TTC549 (cell line): ENCODE data around the gene OASL.
"Not testable (repeated sequence)": the region's sequence is repeated elsewhere in the genome, so short reads cannot be mapped to it uniquely, and the experiment has no call there.

Source experiments
- FAIRE-seq: peaks from 2 replicates; lab custom pipeline; 2012; peaks lifted over from hg19 to GRCh38; lab: Jason Lieb, UNC

Gene OASL

DNA sequence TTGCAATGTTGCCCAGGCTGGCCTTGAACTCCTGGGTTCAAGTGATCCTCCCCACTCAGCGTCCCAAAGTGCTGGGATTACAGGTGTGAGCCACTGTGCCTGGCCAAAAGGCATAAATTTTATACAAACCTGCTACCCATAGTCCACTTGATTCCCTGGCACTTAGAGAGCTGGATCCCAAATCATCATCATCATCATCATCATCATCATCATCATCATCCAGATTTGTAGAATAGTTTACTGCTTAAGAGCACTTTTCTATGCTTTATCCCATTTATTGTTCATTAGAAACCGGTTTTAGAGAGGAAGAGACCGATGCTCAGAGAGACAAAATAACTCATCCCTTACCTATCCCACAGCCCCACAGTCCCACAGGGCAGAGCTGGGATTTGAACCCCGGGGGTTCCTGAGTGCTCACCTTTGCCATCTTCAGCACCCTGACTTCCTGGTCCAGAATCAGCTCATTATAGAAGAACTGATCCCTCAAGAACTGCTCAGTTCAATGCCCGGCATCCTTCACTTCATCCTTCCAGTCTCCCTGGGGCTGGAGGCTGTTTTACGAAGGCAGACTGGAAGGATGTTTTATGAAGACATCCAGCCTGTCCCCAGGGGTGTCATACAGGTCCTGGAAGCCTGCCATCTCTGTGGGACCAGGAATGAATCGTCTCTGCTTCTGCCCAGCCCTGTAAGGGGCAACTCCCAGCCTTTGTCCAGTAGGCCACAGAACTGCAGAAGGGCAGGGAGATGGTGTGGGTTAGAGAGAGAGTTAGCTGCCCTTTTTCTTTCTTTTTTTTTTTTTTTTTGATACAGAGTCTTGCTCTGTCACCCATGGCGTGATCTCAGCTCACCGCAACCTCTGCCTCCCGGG, 20.2 kb upstream of the OASL start:
- no peak for FAIRE-seq

DNA sequence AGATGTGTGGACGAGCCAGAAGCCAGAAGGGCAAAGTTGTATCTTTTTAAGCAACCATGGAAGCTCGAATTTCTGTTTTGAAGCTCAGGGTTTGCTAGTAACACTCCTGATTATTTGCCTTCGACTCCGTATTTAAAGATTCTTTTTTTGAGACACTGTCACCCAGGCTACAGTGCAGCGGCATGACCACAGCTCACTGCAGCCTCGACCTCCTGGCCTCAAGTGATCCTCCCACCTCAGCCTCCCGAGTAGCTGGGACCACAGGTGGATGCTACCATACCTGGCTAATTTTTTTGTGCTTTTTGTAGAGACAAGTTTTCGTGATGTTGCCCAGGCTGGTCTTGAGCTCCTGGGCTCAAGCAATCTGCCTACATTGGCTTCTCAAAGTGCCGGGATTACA, 18.7 kb upstream of the OASL start:
- no peak for FAIRE-seq

DNA sequence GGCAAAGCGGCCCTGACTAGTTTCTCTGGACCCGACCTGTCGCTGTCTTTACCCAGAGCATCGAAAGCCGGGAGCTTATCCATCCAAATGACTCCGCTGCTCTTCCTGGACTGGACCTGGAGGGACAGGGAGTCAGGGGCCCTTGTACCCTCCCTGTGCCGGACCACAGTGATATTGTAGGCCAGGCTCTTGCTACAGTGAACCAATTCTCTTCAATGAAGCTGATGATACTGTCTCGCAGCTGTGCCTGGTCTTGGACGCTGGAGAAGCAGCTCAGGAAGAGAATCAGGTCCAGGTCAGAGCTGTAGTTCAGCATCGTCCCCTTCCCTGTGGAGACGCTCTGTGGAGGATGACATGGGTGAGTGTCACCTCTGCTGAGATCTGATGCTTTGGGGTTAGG, 14.7 kb upstream of the OASL start:
- FAIRE-seq = no peak

DNA sequence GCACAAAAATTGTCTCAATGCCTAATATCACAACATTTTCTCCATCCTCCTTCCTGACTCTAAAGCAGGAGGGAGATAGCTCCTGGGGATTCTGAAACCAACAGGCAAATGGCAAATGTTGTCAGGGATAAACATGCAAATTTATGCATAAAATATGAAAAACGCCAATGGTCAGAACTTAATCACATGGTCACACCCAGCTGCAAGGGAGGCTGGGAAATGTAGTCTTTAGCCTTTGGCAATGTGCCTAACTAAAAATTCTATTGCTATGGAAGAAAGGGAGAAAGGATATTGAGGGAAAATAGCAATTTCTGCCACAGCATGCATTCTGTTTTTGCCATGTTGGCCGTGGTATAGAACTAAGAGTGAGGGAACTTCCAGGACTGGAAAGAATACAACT, 11.7 kb upstream of the OASL start:
- FAIRE-seq = no peak

DNA sequence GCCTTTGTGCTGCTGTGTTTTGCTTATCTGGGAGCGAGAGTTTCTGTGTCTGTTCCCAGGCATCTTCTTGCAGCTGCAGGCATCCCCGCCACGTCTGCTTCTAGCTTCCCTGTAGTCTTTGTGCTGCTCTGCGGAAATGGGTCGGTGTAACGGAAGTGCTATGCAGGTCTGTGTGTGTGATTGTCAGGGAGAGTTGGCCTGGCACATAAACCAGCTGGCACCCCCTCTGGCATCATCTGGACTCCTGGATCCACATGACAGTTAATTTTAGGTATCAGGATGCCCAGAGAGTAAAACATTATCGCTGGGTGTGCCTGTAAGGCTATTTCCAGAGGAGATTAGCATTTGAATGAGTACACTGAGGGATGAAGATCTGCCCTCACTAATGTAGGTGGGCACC, 9.4 kb upstream of the OASL start:
- no peak for FAIRE-seq

DNA sequence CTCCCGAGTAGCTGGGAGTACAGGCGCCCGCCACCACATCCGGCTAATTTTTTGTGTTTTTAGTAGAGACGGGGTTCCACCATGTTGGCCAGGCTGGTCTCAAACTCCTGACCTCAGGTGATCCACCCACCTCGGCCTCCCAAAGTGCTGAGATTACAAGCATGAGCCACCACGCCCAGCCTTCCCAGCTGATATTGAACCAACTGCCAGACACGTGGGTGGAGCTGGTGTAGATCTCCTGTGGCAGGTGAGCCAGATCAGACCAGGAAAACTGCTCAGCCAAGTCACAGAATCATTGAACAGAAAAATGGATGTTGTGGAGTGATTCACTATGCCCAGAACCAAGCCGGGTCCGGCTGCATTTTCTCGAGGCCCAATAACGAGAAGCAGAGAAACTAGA, 8.4 kb upstream of the OASL start:
- FAIRE-seq = not testable (repeated sequence)

DNA sequence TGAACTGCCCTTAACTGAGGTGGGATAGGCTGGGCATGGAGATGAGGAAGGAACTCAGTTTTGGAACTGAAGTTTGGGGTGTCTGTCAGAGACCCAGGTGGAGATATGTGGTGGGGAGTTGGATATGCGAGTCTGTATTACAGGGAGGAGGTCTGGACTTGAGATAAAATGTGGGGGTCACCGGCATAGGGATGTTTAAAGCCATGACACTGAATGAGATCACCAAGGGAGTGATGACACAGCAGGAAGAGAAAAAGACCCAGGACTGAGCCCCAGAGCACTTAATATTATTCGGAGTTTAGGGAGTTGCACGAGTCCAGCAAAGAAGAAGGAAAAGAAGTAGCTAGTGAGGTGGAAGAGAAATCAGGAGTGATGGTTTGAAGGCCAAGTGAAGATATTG, 4.0 kb upstream of the OASL start:
- FAIRE-seq = no peak

DNA sequence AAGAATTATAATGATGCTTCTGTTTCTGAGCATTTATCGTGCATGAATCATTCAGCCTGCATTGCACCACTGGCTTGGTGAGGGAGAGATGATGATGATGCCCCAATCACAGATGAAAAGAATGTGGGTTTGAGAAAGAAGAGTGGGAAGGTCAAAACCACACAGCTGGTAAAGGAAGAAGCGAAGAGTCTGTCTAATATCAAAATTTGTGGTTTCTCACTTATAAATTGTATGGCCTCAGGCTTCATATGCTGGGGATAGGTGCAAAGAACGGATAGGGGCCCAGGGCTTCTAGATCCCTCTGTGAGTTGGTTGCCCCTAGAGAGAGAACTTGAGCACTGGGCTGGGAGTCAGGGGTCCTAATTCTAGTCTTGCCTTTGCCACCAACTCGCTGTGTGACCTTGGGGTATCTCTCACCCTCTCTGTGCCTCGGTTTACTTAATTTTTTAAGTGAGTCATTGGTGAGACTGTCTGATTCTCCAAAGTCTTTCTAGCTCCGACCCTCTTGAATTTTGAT, 2.2 kb downstream of the OASL start:
- FAIRE-seq = no peak

DNA sequence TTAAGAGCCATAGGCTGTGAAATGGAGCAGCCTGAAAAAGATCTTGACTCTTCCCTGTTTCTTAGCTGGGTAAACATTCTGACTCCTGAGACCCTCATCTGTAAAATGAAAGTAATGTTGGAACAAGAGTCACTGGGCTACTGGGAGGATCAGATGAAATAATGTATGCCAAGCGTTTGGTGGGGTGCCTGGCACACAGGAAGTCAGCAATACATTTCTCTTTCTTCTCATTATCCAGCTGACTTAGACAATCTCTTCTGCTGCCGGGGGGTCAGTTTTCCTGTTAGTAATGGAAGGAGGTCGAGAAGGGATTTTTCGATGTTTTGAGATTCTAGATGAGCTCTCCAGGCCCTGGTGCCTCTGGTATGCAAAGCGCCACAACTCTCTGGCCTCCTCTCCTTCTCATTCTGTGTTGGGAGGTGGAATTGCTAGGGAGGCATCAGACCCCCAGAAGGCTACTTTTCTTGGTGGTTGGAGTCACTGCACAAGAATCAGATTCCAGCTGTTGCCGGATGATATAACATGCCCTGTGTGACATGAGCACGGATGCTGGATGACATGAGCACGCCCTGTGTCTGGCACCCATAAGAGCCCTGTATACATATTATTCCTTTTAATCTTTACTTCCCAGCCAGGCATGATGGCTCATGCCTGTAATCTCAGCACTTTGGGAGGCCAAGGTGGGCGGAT, 4.3 kb downstream of the OASL start:
- no peak for FAIRE-seq

DNA sequence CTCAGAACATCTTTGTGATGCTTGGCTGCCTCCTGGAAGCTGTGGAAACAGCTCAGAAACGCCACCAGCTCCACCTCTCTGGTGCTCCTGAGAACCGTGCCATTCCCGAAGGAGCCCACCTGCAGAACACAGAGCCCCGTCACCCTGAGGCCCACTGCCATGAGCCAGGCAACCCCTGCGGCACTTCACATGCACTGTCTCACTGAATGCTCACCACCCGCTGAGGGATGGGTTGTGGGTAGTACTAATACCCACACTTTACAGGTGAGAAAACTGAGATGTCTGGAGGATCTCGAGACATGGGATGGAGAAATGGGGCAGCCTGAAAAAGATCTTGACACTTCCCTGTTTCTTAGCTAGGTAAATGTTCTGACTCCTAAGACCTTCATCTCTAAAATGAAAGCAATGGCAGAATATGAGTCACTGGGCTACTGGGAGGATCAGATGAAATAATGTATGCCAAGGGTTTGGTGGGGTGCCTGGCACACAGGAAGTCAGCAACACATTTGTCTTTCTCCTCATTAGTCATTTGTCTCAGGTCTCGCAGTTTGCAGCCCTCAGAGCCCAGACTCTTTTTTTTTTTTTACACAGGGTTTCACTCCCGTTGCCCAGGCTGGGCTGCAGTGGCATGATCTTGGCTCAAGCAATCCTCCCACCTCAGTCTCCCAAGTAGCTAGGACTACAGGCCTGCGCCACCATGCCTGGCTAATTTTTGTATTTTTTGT, 5.3 kb downstream of the OASL start:
- FAIRE-seq = no peak

DNA sequence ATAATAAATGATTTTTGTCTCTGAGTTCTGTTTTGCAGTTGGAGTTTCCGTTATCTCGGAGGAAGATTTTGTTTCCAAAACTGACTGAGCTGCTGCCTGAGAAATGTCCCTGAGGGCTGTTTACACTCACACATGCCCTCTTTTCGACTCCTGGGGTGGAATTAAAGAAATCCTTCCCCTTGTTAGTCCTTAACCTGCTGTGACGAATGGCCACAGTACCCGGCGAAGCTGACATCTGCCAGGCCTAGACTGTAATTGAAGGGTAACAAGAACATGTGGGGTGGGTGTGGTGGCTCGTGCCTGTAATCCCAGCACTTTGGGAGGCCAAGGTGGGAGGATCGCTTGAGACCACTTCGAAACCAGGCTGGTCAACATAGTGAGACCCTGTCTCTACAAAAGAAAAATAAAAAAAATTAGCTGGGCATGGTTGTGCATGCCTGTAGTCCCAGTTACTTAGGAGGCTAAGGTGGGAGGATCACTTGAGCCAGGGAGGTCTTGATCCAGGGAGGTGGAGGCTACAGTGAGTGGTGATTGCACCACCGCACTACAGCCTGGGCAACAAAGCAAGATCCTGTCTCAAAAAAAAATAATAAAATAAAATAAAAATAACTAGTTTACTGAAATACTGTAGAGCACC, 8.4 kb downstream of the OASL start:
- no peak for FAIRE-seq

DNA sequence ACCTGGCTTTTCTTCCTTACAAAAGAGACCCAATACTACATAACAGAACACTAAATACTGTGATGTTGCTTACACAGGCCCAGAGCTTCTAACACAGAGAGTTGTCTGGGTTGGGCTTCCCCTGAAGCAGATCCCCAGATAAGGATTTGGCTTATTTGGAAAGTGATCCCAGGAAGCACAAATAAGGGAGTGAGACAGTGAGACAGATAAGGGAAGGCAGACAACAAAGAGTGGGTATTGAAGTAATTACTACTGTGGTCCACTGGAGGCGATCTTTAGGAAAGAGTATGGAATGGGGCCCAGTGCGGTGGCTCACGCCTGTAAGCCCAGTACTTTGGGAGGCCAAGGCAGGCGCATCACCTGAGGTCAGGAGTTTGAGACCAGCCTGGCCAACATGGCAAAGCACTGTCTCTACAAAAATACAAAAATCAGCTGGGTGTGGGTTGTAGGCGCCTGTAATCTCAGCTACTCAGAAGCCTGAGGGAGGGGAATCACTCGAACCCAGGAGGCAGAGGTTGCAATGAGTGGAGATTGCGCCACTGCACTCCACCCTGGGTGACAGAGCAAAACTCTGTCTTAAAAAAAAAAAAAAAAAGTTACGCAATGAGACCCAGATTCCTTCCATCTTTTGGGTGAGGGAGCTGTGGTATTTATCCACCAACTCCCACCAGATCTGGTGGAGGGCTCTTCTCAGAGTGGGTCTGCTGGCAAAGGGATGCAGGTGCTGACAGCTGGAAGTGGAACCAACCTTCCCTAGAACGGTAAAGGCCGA, 12.6 kb downstream of the OASL start:
- FAIRE-seq = no peak

DNA sequence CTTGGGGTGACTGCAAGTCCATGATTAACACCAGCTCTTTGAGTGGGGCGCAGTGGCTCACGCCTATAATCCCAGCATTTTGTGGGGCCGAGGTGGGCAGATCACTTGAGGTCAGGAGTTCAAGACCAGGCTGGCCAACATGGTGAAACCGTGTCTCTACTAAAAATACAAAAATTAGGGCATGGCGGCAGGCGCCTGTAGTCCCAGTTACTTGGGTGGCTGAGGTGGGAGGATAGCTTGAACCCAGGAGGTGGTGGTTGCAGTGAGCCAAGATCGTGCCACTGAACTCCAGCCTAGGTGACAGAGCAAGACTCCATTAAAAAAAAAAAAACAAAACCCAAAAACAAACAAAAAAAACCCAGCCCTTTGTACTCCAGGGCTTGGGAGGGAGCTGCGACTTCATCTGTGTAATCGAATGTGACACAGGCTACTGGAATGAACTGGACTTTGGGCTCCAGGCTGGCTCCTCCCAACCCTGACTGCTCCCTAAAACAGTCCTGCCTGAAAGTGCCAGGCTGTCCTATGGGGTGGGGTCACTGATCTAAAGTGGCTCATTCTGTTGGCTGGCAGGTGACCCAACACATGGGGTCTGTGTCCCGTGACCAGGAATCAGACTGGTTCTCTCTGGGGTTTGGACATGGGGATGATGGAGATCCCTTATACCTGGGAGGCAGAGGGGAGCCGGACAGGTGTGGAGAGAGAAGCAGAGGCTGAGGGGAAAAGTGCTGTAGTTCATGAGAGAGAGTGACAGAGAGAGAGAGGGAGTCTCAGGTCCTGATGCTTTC, 13.4 kb downstream of the OASL start:
- no peak for FAIRE-seq

DNA sequence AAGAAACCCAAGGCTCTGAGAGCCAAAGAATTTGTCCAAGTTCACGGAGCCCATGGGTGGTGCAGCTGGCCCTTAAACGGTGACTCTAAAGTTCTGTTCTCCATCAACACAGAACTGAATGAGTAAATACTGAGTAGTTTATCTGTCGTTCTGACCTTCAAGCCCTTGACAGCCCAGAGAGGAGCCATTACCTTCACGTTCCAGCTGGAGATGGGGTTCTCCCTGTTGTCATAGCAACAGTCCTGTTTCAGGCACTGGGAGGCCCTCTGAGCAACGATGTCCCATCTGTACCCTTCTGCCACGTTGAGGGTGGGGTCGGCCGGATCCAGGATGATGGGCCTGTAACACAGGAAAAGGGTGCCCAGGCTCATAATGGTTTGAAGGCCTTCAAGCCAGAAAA, 15.2 kb downstream of the OASL start:
- no peak for FAIRE-seq

DNA sequence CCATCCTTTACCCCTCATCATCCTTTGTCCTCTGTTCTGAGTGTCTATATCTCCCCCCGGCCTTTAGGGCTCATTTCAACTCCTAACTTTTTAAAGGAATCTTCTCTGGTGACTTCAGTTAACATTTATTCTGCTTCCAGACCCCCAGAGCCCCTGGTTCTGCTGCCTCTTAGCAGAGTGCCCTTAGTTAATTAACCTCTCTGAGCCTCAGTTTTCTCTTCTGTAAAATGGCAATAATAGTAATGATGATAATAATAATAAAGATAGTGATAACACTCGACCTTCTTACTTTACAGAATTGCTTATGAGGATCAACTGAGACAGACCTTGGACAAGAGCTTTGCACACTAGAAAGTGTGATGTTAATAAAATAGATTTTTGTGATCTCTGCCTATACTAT, 16.3 kb downstream of the OASL start:
- no peak for FAIRE-seq

DNA sequence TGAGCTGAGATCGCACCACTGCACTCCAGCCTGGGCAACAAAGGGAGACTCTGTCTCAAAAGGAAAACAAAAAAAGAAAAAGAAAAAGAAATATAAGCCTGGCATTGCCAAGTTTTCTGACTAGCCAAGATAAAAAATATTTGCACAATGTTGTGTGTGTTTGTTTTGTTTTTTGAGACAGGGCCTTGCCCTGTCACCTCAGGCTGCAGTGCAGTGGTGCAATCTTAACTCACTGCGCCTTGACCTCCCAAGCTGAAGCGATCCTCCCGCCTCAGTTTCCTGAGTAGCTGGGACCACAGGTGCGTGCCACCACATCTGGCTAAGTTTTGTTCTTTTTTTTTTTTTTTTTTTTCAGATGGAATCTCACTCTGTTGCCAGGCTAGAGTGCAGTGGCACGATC, 17.3 kb downstream of the OASL start:
- no peak for FAIRE-seq

DNA sequence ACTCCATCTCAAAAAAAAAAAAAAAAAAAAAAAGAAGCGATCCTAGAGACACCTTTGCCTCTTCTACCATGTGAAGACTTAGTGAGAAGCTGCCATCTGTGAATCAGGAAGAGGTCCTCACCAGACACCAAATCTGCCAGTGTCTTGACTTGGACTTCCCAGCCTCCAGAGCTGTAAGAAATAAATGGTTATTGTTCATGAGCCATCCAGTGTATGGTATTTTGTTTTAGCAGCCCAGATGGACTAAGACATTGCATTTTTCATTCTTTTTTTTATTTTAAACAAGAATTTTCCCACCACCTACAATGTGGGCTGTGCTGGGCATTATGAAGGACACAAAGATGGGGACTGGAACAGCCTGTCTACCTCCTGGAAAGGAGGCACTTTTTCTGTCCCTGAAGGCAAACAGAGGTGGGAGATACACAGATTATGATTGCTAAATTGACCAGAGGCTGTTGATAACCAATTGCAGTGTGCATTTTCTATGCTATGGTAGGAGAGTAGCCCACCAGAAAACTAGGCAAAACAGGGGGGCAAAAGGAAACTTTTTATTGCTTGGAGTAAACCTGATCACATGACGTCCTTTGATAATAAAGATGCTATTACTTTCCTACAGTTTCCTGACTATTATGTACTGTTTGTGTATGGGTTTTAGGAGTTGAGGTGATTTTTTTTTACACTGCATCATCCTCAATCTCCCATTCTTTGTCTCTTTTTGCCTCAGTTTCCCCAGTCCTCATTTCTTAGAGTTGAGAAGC, 20.0 kb downstream of the OASL start:
- FAIRE-seq = no peak

DNA sequence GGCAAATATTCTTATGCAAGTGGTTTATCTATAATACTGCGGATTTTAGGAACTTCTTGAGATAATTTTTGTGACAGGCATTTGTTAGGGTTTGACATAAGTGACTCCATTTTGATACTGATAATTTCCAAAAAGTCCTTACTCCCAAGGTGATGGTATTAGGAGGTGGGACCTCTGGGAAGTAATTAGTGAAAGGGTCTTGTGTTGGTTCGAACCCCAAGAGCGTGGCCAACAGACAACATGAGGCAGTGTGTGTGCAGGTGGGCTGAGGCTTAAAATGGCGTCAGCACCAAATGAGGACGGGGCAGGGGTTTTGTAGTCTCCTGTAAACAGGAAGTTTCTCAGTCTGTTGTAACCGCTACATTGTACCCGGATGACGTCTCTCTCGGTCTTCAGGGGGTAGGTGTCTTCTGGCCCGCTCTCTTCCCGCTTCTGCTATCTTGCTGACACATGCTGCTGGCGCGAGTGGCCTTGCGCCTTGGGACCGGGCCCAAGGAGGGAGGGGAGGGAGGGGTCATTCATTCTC, 21.0 kb downstream of the OASL start:
- FAIRE-seq = no peak

DNA sequence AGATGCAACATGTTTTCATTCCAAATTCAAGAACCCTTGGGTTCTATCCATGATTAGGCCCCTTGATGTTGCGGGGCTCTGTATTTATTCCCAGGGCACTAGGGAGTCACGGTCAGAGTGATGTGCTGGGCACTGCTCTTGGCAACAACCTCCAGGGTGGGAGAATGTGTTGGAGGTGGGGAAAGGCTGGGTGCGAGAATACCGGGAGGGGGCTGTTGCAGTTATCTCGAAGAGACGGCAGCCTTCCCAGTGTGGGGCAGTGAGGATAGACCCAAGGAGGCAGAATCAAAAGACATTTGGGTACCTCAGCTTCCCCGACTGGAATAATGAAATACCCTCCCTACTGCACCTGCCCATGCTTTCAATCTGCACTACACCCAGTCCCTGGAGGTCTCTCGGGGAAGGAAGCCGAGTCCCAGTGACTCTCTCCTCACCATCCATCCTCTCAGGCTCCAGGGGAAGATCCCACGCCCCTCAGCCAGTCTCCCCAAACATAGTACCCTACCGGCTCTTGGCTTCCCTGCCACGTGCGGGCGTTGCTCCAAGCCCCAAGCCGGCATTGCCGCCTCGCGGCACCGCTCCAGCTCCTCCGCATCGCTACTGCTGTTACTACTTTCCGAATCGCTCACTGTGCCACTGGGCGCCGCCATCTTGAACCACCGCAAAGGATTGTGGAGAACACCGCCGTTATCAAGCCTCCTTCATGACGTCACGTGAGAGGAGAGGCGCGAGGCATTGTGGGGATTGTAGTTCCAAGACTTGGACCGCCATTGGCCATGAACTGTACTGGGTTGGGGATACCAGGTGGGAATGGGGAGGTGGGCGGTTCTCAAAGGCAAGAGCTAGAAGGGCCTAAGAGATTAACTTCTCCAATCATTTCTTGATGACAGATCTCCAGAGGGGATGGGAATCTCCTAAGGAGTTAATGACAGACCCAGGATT, 22.9 kb downstream of the OASL start, which contains the start of gene C12orf43:
C12orf43 (minus strand) TSS at position 663 of the 942 bp plus-strand sequence; CDS start at position 650, 13 bp downstream.
- FAIRE-seq = peak; percentile 57
